HFF-Myc (cell line): Measurements from ENCODE around the gene EDN2.
A peak's percentile ranks its signal among the peaks of the same experiment; 100 is the strongest.

ENCODE experiments used
- DNase-seq: peaks from one replicate; pipeline ENCODE4 v3.0.0-alpha.2; 2011; ENCODE audit warnings: low read depth; ENCODE audit errors: extremely low read depth
- H3K4me3 ChIP-seq: replicated peaks from 2 replicates; pipeline ENCODE4 v1.5.1; 2011; ENCODE audit warnings: low read depth, mild to moderate bottlenecking, control low read depth, low read length
- TF ChIP-seq, protein P1 (sequence below): IDR thresholded peaks from 2 replicates; pipeline ENCODE4 v1.5.1; 2012; ENCODE audit warnings: mild to moderate bottlenecking, low read depth, low read length, control low read depth; ENCODE audit errors: missing control alignments

EDN2 gene

DNA sequence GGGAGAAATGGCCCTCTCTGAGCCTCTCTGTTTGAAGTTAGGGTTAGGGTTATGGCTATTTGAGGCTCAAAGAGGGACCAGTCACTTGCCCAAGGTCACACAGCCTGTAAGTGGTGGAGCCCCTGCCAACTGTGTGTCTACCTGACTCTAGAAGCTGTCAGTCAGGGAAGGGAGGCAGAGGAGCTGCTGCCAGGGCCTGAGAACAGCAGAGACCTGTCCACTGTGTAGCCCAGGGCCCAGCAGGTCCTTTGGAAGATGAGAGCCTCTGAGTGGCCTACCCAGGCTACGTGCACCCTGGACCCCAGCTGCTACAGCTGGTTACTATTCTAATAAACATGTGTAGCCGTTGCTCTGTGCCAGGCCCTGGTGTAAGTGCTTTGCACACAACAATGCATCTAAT lies 15.1 kb upstream of the EDN2 start:
- TF ChIP-seq, protein P1, sequence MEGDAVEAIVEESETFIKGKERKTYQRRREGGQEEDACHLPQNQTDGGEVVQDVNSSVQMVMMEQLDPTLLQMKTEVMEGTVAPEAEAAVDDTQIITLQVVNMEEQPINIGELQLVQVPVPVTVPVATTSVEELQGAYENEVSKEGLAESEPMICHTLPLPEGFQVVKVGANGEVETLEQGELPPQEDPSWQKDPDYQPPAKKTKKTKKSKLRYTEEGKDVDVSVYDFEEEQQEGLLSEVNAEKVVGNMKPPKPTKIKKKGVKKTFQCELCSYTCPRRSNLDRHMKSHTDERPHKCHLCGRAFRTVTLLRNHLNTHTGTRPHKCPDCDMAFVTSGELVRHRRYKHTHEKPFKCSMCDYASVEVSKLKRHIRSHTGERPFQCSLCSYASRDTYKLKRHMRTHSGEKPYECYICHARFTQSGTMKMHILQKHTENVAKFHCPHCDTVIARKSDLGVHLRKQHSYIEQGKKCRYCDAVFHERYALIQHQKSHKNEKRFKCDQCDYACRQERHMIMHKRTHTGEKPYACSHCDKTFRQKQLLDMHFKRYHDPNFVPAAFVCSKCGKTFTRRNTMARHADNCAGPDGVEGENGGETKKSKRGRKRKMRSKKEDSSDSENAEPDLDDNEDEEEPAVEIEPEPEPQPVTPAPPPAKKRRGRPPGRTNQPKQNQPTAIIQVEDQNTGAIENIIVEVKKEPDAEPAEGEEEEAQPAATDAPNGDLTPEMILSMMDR: no peak
- no peak for DNase-seq
- no peak overlapping the region for H3K4me3 ChIP-seq

GRCh38 chr1:41498804-41499203 lies 14.3 kb upstream of the EDN2 start:
- DNase-seq: no peak
- H3K4me3 ChIP-seq: no peak overlapping the region
- TF ChIP-seq, protein P1: no peak

DNA sequence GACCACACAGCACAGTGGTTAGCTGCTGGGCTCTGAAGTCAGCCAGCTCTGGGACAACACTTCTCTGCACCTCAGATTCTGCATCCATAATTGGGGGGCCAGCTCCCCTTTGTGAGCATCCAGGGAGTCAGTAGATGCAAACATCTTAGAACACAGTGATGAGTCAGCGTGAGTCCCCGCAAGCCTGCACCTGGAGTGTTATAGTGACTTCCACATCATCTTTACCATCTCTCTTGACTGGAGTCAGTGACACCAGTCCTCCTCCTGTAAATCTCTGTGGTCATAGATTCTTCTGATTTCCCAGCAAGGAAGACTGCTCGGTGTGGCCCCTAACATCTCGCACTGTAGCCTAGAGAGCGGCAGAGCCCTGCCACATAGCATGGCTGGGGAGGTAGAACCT lies 13.9 kb upstream of the EDN2 start:
- TF ChIP-seq, protein P1: no peak
- DNase-seq: no peak
- no peak overlapping the region for H3K4me3 ChIP-seq

GRCh38 chr1:41497461-41498030 lies 13.1 kb upstream of the EDN2 start:
- DNase-seq: no peak
- TF ChIP-seq, protein P1: no peak
- no peak overlapping the region for H3K4me3 ChIP-seq

GRCh38 chr1:41497056-41497440 lies 12.6 kb upstream of the EDN2 start:
- TF ChIP-seq, protein P1: no peak
- no peak for DNase-seq
- no peak overlapping the region for H3K4me3 ChIP-seq

DNA sequence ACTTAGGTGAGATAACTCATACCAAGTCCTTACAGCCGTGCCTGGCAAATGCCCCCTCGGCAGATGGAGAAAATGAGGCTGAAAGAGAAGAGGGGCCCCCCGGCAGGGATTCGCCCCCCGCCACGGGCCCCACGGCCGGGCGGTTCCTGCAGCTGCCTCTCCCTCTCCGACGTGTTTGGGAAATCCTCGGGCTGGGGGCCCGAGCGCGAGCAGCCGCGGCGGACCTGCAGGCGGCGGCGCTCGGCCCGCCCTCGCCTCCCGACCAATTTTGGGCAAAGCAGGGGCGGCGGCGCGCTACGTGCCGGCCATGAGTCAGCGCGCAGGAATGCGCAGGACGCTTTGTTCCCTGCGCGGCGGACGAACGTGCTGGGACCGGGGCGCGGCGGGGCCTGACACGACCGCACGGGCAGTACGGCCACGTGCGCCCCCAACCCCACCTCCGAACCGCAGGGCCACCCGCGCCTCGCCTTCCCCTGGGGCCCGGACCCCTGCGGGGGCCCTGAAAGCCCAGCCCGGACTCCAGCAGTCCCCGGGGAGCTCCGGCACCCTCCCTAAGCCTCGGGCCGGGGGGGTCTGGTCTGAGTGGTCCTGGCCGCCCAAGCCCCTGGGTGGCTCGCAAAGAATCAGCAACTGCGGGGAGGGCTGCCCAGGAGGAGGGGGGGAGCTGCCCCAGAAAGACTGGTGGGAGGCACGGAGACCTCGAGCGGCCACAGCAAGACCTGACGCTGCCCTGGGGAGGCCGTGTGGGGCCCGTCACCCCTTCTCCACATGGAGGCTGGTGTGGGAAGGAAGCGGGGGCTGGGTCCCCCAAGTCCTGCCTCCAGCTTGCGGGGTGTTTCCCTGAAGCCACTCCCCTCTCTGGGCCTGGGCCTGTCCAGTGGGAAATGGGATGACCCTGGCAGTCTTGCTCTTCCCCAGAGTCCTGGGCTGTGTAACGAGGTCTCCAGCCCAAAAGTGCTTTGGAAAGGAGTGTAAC lies 11.9 kb upstream of the EDN2 start:
- H3K4me3 ChIP-seq: peak overlapping the region; percentile 20
- no peak for DNase-seq

More for the DNA sequence above, 11.9 kb upstream of the EDN2 start:
- TF ChIP-seq, protein P1: no peak
